Upper lobe of left lung (tissue), 4 donors: ENCODE results near the gene CYP2R1.

Experiments used
- CTCF ChIP-seq, 6 experiments: fragments of 450-650 bp in 4 of 6; fragments of 200-600 bp in 2 of 6; sonication (generic) in 2 of 6; IDR thresholded peaks; one replicate each; pipeline ENCODE4 v1.5.1; 2016 to 2019; ENCODE audit warnings: antibody characterized with exemption in 6 of 6
- EP300 ChIP-seq, 4 donors: sonication (generic); formaldehyde crosslinking; IDR thresholded peaks; one replicate each; pipeline ENCODE4 v1.5.1; 2017; ENCODE audit warnings: antibody characterized with exemption in 4 of 4, control low read depth in 2 of 4
- POLR2A ChIP-seq, 4 donors: fragments of 450-650 bp; IDR thresholded peaks; one replicate each; pipeline ENCODE4 v1.5.1; 2016 to 2017; ENCODE audit warnings: antibody characterized with exemption in 4 of 4, mild to moderate bottlenecking in 2 of 4
- POLR2AphosphoS5 ChIP-seq, 2 donors: sonication (generic); formaldehyde crosslinking; IDR thresholded peaks; one replicate each; pipeline ENCODE4 v1.5.1; 2017; ENCODE audit warnings: antibody characterized with exemption in 2 of 2

GRCh38 chr11:14873632-14874031, 18.4 kb downstream of the CYP2R1 start:
- TF ChIP-seq CTCF (IDR thresholded peaks at IDR 0.05) (no peak), POLR2AphosphoS5 (IDR thresholded peaks at IDR 0.05) (no peak), POLR2A (IDR thresholded peaks at IDR 0.05) (no peak), EP300 (IDR thresholded peaks at IDR 0.05) (no peak)
